NCI-H1092 treated with DMSO at 0.1 percent for 48 hours (cell line): ENCODE measurements around the gene CDCA8.
"Not testable (repeated sequence)": the region's sequence is repeated elsewhere in the genome, so short reads cannot be mapped to it uniquely, and the experiment has no call there.

Experiments
- DNase-seq: peaks from one replicate; lab custom pipeline; 2025; lab: John Stamatoyannopoulos, UW

CDCA8 gene

DNA sequence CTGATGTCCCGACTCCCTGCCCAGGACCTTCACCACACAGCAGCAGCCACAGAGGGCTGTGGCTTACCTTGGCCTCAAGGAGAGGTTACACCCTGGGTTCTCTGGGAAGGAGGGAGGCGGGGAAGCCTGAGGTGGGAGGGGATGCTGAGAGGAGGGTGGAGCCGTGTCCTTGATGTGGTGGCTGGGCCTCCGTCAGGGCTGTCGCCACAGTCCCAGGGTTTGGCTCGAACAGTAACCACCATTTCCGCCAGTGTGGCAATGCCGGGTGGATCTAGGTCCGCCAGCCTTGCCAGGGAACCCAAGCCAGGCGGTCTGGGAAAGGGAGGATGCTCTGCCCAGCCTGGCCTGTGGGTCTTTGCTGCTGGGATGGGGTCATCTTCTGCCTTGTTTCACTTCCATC is 18.4 kb upstream of the CDCA8 start:
- no peak for DNase-seq

DNA sequence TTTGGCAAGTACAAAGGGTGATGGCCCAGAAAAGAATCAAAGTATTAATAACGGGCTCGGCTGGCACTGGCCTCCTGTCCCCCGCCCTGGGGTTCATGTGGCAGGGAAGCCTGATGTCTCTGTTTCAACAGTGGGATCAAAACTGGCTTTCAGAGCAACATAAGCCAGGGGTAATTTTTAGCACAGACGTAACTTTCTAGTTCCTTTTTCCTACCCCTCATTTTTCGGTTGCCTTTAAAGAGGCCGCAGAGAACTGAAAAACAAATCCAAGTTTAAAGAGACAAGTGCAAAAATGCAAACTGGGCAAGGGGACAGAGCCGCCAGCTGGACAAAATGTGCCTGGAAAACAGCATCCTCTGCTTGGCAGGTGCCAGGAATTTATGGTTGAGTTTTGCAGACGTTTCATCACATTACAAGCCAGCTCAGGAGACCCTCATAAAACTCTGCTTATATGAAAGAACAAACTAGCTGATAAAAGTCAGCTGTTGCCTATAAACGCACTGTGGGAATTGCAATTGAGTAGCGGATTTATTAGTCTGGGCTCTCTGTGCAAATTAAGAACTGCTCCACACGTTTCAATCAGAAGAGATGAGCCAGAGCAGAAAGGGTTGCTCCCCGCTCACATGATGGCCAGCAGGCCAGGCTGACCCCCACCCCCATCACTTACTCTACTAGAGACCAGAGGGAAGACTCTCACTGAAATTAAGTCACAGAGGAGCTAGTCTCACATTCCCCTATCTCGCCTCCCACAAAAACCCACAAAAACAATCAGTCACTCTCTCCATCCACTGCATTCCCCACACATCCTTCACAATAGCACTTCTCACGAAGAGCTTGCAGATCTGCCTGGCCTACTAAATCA is 15.8 kb upstream of the CDCA8 start:
- no peak for DNase-seq

DNA sequence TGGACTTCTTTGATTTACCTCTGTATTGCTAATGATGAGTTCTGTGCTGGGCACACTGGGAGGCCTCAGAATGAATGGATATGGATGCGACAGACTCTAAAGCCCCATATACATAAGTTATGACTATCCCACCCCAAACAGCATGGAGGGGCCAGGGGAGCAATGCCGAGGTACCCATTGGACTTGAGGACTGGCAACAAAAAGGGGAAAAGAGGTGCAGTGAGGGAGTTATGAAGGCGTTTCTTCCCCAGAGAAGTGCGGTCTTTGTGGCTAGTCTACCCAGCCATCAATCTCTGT is 15.2 kb upstream of the CDCA8 start:
- DNase-seq, result no peak

DNA sequence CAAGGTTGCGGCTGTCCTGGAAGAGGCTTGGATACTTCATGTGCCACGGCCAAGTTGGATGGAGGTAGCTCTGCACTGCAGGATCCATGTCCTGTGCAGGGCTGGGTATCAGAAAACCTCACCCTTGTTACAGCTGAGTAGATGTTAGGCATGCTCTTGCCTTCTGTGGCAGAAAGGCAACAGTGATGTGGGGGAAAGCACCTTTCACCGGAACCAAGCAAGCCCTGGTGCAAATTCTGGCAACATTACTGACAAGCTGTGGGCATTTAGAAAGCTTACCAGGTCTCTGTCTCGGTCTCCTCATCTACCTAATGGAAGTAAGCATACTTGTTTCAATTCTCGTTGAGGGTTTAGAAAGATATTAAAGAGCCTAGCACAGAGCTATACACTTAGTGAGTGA is 14.5 kb upstream of the CDCA8 start:
- no peak for DNase-seq

DNA sequence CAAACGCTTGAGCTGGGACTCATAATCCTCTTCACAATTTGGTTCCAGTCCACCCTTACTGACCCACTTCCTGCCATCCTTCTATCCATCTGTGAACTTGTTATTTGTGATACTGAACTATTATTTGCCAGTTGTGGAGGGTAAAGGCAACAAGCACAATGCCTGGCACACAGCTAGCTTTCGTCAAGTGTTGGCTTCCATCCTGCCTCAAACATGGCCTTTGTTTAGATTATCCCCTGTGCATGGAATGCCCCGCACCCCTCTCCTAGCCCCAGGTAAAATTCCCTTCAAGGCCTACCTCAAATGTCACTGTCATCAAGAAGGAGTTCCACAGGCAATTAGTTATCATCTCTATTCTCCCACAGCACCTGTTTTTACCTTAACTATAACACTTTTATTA is 11.4 kb upstream of the CDCA8 start:
- no peak for DNase-seq

DNA sequence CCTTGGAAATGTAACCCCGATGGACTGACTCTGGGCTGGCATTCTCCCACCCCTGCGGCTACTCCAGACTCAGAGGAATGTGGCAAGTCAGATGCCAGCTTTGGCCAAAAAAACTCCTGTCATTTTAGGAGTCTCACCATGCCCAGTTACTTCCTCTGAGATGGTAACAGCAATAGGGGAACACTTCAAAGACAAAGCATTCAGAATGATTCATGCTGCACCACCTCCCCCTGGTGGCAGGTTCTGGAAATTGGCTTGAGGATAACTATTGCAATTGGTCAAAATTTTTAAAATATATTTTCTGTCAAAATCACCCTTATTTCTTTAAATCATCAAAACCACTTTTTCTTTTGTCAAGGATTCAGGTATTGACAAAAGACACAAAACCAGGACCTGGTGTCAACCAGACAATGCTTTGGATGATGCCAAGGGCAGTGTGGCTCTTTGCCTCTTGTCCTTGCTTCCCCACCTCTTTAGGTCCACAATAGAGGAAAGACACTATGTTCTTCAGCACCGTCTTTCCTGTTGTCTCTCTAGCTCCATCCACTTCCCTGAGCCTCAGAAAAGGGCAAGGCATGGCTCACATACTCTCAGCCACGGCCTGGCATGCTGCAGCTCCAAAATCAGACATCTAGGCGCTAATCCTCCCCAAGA is 9.9 kb upstream of the CDCA8 start:
- peak; percentile 41 for DNase-seq

DNA sequence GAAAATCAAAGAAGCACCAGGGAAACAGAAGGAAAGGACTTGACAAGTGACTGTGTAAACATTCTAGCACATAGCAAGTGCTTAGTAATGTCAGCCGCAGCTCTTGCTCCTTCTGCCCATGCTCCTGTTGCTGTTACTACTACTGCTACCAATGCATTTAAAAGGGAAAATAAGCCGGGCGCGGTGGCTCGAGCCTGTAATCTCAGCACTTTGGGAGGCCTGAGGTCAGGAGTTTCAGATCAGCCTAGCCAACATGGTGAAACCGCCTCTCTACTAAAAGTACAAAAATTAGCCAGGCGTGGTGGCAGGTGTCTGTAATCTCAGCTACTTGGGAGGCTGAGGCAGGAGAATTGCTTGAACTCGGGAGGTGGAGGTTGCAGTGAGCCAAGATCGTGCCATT is 8.1 kb upstream of the CDCA8 start:
- DNase-seq, result not testable (repeated sequence)

DNA sequence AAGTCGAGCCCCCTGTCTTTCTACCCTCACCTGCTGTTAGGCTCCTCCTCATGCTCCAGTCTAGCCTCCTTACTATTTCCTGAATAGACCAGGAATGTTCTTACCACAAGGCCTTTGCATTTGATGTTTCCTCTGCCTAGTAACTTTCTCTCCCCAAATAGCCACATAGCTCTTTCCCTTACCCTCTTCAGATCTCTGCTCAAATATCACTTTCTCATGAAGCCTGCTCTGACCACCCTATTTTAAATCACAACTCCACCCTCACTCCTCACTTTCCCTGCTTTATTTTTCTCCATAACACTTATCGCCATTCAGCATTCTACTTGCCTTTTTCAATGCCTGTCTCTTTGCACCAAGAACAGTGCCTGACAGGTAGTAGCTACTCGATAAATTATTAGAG is 6.6 kb upstream of the CDCA8 start:
- DNase-seq, result no peak

DNA sequence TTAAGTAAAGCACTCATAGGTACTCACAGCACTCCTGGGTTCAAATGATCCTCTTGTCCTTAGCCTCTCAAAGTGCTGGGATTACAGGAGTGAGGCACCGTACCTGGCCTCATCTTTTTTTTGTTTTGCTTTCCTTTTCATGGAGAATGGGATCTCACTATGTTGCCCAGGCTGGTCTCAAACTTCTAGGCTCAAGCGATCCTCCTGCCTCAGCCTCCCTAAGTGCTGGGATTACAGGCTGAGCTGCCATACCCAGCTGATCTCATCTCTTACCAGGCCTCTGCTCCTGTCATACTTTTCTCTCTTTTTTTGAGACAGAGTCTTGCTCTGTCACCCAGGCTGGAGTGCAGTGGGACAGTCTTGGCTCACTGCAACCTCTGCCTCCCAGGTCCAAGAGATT is 4.6 kb upstream of the CDCA8 start:
- not testable (repeated sequence) for DNase-seq

DNA sequence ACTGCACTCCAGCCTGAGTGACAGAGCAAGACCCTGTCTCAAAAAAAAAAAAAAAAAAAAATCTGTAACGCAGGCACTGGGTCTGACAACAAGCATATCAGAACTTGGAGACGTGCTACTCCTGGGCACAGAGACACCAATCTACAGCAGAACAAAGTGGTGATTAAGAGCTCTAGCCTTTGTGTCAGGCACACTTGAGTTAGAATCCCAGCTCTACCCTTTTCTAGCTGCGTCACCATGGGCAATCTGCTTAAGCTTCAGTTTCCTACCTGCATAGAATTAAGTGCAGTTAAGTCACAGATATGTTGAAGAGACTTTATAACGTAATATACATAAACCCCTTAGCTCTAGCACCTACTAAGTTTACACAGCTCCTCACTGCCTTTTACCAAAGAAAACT is 3.4 kb upstream of the CDCA8 start:
- DNase-seq, result no peak

DNA sequence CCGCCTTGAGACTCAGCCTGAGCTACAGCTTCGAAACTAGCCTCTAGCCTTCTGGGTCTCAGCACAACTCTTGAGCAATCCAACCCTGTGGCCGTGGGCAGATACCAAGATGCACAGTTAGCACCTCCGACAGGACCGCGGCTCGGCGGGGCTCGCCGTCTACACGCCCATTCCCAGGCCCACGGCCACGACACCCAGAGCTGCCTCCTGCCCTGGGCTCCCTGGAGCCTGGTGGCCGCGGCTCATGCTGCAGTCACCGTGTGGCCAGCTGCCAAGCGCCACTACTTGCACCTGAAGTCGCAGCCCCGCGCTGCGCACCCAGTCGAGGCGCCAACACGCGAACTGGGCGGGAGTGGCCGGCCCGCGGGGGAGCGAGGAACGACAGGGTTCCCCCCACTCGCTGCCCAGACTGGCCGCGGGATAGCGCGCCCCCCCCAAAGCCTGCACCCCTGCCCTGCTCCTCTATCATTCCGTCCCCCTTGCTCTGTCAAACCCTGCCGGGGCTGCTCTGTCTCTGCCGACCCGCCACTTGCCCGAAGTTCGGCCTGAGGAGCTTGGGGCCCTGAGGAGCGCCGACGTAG is 729 bp upstream of the CDCA8 start:
- peak; percentile 31 for DNase-seq

DNA sequence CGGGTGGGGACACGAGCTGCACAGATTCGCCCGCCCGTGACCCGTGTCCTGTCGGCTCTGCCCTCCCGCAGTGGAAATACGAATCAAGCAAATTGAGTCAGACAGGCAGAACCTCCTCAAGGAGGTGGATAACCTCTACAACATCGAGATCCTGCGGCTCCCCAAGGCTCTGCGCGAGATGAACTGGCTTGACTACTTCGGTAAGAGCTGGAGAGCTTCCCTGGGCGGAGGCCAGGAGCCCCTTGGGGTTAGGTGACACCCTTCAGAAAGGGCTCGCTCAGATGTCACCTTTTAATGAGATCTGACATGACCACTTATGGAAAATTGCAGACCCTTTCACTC is 489 bp downstream of the CDCA8 start:
- peak; percentile 37 for DNase-seq

DNA sequence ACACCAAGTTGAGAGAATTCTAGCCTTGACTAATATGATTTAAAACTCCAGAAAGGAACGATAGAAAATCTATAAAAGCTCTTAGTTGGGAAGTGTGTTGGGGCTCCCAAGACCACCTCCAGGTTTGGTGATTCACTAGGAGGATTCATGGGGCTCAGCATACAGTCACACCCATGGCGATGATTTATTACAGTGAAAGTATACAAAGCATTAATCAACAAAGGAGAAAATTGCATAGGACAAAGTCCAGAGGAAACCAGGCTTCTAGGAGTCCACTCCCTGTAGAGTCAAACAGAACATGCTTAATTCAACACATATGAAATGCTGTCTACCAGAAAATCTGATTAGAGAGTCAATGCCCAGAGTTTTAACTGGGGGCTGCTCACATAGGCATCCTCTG is 4.8 kb downstream of the CDCA8 start:
- no peak for DNase-seq

DNA sequence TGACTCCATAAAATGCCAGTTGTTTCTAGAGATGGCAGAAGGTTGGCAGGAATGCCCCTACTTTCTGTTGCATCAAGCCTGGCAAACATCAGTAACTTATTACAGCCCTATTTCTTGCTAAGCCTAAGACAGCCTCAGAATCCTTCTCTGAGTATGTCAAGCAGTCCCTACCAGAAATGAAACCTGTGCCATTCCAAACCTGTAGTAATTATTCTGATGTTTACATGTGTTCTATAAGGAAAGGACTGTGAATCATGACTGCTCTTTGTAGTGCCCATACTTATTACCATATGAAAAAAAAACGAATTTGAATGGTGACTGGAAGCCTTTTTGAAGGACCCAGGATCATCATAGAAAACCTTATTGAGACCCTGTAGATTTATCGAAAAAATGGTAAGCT is 5.4 kb downstream of the CDCA8 start:
- DNase-seq, result no peak

DNA sequence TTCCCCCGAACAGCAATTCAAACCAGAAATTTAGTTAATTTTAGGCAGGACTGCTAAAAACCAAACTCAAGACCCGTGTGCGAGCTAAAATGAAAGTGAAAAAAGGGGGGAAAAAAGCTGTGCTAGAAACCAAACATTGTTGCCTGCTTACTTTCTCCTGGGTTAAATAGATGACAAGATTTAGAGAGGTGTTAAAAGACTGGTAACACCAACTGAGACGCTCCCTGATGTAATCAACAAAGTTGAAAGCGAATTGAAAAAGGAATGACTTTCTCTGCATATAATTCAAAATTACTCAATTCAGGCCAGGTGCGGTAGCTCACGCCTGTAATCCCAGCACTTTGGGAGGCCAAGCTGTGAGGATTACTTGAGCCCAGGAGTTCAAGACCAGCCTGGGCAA is 6.8 kb downstream of the CDCA8 start:
- DNase-seq, result no peak

DNA sequence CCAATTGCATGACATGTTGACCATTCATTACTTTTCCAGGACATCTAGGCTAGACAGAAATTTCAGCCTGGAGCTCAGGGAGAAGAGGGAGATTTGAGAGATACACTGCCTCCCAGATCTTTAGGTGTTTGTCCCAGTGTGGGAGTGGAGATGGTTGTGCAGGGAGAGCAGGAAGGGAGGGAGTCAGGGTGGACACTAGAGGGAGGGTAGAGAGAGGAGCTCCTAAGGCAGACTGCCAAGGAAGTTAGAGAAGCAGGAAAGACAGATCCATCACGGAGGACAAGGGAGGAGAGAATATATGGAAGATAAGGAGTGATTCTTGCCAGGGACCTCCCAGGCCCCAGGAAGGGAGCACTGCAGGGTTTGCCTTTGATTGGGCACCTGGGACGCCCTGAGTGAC is 8.7 kb downstream of the CDCA8 start:
- no peak for DNase-seq

DNA sequence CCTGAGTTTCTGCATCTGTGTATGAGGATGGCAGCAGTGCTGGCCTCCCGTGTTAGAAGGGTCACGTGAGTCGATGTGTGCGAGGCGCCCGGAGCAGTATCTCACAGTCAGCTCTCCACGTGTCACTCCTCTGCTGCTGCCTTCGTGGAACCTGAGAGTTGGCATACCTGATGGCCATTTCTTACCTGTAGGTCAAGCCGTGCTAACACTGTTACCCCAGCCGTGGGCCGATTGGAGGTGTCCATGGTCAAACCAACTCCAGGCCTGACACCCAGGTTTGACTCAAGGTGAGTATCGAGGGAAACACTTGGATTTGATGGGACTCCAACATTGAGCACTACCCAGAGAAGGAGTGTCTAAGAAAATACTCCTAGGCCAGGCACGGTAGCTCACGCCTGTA is 10.7 kb downstream of the CDCA8 start:
- no peak for DNase-seq

DNA sequence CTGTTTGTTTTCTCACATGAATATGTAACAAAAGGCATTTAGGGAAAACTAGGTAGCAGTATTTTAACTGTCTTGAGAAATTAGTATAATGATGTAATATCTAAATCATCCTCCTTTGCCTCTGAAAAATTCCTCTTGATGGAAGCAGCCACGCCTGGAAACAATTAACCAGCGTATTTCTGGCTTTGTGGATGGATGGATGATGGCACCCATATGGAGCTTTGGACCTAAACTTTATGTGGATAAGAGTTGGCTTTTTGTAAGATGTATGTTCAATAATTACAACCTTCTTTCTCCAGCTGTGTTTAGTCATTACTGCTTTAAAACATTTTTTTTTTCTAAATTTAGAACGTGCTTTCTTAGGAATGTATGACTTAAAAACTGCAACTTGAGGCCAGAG is 12.7 kb downstream of the CDCA8 start:
- DNase-seq, result no peak

DNA sequence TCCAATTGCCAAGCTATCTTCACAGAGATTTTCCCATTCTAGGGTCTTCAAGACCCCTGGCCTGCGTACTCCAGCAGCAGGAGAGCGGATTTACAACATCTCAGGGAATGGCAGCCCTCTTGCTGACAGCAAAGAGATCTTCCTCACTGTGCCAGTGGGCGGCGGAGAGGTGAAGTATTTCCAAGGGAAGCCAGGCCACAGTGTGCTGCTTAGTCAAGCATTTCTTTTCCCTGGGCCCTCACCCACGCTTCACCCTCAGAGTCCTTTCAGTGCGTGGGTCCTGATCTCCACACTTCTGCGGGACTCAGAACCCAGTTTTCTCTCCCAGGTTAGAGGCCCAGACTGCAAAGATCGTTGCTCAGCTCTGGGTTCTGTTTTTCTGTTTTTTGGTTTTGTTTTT is 13.1 kb downstream of the CDCA8 start:
- DNase-seq, result no peak

DNA sequence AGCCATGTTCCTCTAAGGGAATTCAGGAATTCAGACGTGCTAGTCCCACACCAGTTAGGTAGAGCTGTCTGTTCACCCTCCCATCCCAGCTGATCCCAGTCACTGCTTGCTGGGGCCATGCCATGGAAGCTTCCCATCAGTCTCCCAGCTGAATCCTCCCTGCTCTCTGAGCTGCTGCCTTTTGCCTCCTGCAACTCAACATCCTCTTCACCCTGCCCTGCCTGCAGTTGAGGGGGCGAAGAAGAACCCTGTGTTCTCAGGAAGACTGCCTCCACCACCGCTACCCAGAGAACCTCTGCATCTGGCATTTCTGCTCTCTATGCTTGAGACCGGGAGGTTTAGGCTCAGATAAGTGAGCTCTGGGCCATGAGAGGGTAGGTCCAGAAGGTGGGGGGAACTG is 16.2 kb downstream of the CDCA8 start:
- no peak for DNase-seq

DNA sequence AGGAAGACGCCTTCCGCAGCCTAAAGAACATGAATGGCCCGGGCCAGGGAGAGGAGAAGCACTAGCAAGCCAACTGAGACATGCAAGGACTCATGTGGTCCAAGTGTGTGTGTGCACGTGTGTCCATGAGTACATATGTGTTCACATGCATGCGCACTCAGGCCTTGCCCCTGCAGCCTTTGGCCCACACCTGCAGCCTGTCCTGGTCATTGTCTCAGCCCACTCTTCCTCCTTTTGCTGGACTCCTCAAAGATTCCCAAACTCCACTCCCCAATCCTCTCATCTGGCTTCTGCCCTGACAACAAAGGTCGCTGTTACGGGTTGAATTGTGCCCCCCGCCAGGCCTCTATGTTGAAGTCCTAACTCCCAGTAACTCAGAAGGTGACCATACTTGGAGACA is 21.9 kb downstream of the CDCA8 start:
- no peak for DNase-seq

DNA sequence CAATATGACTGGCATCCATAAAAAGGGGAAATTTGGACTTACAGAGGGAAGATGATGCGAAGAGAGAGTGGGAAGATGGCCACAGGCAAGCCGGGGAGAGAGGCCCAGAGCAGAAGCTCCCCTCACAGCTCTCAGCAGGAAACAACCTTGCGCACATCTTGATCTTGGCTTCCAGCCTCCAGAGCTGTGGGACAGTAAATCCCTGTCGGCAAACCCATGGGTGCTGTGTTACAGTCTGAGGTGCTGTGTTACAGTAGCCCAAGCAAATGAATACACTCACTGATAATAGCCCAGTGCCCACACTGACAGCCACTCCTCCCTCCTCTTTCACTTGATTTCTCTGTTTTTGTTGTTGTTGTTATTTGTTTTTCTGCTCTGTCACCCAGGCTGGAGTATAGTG is 22.4 kb downstream of the CDCA8 start:
- no peak for DNase-seq

DNA sequence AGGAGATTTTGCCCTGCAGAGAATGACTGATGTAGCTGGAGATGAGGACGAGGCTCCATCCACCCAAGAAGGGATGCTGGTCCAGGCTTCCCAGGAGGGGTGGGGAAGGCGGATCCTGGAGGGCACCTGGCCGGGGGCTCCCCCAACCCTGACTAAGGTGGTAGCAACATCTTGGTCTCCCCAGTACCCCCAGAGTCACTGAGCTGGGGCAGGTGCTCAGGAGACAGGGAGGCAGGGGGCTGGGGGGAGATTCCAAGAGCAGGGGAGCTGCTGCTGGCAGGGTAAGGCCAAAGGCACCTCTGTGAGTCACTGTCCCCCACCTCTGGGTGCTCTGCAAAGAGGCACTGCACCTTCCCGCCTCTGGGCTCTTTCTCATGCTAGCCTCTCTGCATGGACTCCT is 24.0 kb downstream of the CDCA8 start:
- no peak for DNase-seq

DNA sequence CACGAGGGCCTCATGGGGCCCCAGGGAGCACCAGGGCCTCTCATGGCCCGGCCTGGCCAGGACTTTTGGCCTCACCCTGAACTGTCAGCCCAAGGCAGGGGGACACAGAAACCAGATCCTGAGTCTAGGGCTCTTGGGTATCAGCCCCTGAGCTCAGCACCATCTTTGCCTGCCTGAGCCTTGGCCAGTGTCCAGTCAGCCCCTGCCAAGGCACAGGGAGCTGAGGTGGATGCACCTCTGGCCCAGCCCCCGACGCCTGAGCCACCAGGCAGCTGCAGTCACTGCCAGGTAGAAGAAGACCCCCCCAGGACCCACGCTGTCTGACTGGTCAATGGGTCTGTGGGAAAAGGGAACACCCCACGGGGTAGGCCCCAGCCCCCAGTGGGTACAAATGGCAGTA is 25.3 kb downstream of the CDCA8 start:
- no peak for DNase-seq
